Retinal pigment epithelial cell (primary cell): ENCODE results near the gene SLC2A9.

Experiments
- DNase-seq: peaks from one replicate; pipeline ENCODE4 v3.0.0-alpha.2; 2010; ENCODE audit warnings: low read depth
- H3K4me3 ChIP-seq: 2 replicates; pipeline ENCODE4 v1.5.1; 2011; ENCODE audit warnings: mild to moderate bottlenecking, low read length, control low read depth, moderate library complexity
- TF ChIP-seq, protein P1 (sequence below): conservative IDR thresholded peaks from 2 replicates; pipeline ENCODE4 v1.5.1; 2011; ENCODE audit warnings: low read depth, low read length, control low read depth, inconsistent platforms

The SLC2A9 gene

DNA sequence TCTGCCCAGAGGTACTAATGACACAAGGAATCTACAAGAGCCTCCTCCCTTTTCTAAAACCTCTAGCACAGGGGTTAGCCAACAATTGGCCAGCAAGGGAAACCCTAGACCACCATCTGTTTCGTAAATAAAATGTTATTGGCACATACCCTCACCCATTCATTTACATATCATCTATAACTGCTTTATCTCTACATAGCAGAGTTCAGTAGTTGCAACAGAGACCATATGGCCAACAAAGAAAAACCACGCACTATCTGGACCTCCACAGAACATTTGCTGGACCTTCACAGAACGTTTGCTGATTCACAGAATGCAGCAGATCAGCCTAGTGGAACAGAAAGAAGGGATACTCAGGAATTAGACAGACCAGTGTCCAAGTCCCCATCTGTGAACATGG lies 9.4 kb downstream of the SLC2A9 start:
- no peak for DNase-seq
- H3K4me3 ChIP-seq = no peak overlapping the region
- TF ChIP-seq, protein P1, sequence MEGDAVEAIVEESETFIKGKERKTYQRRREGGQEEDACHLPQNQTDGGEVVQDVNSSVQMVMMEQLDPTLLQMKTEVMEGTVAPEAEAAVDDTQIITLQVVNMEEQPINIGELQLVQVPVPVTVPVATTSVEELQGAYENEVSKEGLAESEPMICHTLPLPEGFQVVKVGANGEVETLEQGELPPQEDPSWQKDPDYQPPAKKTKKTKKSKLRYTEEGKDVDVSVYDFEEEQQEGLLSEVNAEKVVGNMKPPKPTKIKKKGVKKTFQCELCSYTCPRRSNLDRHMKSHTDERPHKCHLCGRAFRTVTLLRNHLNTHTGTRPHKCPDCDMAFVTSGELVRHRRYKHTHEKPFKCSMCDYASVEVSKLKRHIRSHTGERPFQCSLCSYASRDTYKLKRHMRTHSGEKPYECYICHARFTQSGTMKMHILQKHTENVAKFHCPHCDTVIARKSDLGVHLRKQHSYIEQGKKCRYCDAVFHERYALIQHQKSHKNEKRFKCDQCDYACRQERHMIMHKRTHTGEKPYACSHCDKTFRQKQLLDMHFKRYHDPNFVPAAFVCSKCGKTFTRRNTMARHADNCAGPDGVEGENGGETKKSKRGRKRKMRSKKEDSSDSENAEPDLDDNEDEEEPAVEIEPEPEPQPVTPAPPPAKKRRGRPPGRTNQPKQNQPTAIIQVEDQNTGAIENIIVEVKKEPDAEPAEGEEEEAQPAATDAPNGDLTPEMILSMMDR = no peak

DNA sequence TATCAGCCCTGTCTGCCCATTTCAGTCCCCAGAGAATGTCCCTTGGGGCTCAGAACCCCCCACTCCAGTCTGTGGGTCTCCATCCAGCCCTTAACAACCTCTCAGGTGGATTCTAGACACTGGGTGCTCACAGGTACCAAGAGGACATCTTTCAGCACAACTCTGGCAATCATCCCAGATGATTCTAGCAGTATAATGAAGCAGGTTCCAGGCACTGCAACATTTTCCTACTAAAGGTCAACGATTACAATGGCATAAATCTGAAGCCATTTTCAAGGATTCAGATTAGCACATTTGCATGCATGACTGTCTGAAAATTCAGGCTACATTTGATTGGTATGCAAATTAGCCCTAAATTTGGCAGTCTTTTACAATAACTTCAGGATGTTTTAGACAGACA lies 10.0 kb downstream of the SLC2A9 start:
- no peak for DNase-seq
- TF ChIP-seq, protein P1 = no peak
- no peak overlapping the region for H3K4me3 ChIP-seq

DNA sequence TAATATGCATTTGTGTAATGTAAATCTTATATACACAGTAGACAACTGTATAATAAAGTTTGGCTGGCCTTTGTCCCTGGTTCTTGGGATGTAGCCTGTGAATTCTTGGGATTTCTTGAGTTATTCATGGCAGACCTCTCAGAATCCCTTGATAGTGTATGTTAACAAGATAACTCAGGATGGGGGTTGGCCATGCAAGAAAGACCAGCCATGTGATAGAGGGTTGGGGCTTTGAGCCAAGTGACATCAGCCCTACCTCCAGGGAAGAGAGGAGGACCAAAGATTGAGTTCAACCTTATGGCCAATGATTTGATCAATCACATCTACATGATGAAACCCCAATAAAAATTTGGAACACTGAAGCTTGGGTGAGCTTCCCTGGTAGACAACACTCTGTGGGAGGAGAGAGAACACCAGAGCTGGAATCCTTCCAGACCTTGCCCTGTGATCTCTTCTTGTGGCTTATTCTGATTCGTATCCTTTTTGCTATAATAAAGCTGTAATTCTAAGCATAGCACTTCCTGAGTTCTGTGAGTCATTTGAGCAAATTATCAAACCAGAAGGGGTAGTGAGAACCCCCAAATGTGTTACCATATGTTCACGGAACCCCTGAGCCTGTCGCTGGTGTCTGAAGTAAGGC lies 11.3 kb downstream of the SLC2A9 start:
- TF ChIP-seq, protein P1 = no peak
- DNase-seq = no peak

DNA sequence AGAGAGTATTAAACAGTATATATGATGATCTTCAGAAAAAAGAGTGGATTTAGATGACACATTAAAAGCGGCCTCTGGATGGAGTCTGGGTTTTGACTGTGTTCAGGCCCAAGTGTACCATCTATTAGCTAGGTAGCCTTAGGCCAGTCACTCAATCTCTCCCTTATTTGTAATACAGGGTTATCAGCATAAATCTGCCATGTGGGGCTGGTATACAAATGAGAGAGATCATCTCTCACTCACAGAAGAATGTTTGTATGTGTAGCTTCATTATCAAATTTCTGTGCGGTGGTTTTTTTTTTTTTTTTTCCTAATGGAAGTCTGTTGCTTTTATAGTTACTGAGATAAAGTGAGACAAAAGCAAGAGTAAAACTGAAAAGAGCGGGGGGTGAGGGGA lies 12.7 kb downstream of the SLC2A9 start:
- TF ChIP-seq, protein P1 = no peak
- no peak for DNase-seq
- no peak overlapping the region for H3K4me3 ChIP-seq

More for the DNA sequence above, 11.3 kb downstream of the SLC2A9 start:
- no peak overlapping the region for H3K4me3 ChIP-seq

DNA sequence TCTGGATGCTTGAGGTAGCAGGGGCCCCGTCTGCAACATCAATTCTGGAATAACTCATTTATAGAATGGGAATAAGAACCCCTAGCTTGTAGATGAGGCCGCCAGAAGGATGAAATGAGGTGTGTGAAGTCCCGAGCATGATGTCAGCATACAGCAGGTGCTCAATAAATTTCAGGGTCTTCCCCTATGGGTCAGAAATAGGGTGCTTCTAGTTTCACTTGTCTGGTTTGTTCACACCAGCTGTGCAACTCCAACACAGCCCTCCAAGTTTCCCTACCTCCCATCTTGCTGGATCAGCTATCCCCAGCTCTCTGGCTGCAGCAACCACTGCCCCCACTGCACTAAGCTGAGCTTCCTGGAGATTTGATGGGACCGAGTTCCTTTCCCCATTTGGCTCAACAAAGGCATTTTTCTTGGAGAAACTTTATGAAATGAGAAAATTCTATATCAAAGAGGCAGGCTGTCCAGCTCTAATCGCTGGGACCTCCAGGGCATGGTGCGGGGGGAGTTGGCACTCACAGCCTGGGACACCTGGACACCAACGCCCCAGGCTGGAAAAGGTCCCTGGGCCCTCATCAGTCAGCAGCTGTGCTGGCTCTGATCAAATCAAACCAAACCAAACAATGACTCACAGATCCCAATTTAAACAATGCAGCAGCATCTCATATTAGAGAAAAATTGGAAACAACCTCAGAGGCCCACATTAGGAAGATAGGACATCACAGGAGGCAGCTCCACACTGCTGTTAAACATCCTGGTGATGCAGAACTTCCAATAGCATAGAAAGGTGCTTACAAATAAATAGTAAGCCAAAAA lies 13.3 kb downstream of the SLC2A9 start:
- DNase-seq = no peak
- TF ChIP-seq, protein P1 = no peak
- H3K4me3 ChIP-seq = no peak overlapping the region

DNA sequence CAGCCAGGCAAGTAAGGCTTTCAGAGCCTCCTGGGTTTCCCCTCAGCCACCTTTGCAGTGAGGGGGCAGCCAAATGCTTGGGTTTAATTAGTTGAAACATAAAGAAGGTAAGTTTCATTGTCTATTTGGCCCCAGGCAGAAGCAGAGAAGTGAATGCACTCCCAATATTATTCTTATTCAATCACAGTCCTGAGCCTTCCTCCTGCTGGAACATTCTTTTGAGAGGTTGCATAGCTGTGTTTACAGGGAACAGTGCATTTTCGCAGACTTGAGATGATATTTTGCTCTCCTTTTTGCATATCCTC lies 13.9 kb downstream of the SLC2A9 start:
- TF ChIP-seq, protein P1 = no peak
- no peak overlapping the region for H3K4me3 ChIP-seq
- no peak for DNase-seq
